AG04450 (cell line): ENCODE data around the gene ABCD3. TPM values are rescaled to one million over a fixed set of nuclear protein-coding genes. Genes with fewer than 3 reads are reported as not detected.

Experiments
- CTCF ChIA-PET: fragments of 300-600, 350-600 bp; formaldehyde crosslinking; extraction: SDS; loops from one replicate; lab custom pipeline; 2022; ENCODE audit warnings: antibody characterized with exemption, inconsistent platforms; lab: Charles Lee
- POLR2A ChIA-PET: fragments of 350-600 bp; formaldehyde crosslinking; extraction: SDS; loops from one replicate; lab custom pipeline; 2021; ENCODE audit warnings: antibody characterized with exemption, inconsistent platforms; lab: Yijun Ruan, JAX
- DNase-seq: peaks from one replicate; pipeline ENCODE4 v3.0.0-alpha.2; 2011; ENCODE audit warnings: low read depth, low spot score
- H3K27ac ChIP-seq: one replicate; pipeline ENCODE4 v1.5.1; 2012; ENCODE audit warnings: low read depth, low read length, control low read depth
- H3K27me3 ChIP-seq: one replicate; pipeline ENCODE4 v1.6.0; 2012; ENCODE audit warnings: low read length; ENCODE audit not compliant: control insufficient read depth, insufficient read depth
- H3K4me3 ChIP-seq: 2 replicates; pipeline ENCODE4 v1.5.1; 2011; ENCODE audit warnings: mild to moderate bottlenecking, low read depth, low read length, control low read depth
- H3K9me3 ChIP-seq: 2 replicates; pipeline ENCODE4 v1.5.1; 2012; ENCODE audit warnings: low read length; ENCODE audit not compliant: control insufficient read depth, insufficient read depth
- CTCF ChIP-seq: IDR thresholded peaks from 2 replicates; pipeline ENCODE4 v1.5.1; 2011; ENCODE audit warnings: low read depth, low read length, control low read depth, inconsistent platforms
- polyA plus RNA-seq: library from polyadenylated mRNA; depleted of rRNA; stranded (reverse); fragments of >200 nt; gene quantifications from 2 replicates; pipeline ENCODE4 v1.2.3, GENCODE V29; 2011

Gene ABCD3
- polyA plus RNA-seq, 1 experiment = 34.0 TPM

GRCh38 chr1:94401206-94401605 is 17.0 kb upstream of the ABCD3 start:
- ChIA-PET CTCF (no interaction called here), POLR2A (no interaction called here)
- DNase-seq = no peak
- no peak for TF ChIP-seq CTCF
- H3K9me3 ChIP-seq = no peaks in the 10 kb centered on the region
- H3K4me3 ChIP-seq = no peak overlapping the region
- no peak overlapping the region for H3K27ac ChIP-seq
- H3K27me3 ChIP-seq = no peaks in the 10 kb centered on the region

GRCh38 chr1:94406446-94406845 is 11.7 kb upstream of the ABCD3 start:
- CTCF ChIA-PET = interaction anchor here (2.4 kb wide), 1 partner anchor 70 kb away, joined by 5 read pairs; no protein-coding TSS in a partner anchor
- H3K27me3 ChIP-seq = no peaks in the 10 kb centered on the region
- H3K4me3 ChIP-seq = no peak overlapping the region
- DNase-seq = no peak
- no peak overlapping the region for H3K27ac ChIP-seq
- POLR2A ChIA-PET = no interaction called here
- no peaks in the 10 kb centered on the region for H3K9me3 ChIP-seq
- TF ChIP-seq CTCF = no peak

GRCh38 chr1:94408104-94408830 is 9.9 kb upstream of the ABCD3 start:
- POLR2A ChIA-PET = interaction anchor here (2.0 kb wide), 1 partner anchor 10 kb away, joined by 5 read pairs; the partner anchor contains the start of gene ABCD3
- CTCF ChIA-PET = interaction anchor here (0.7 kb wide), 1 partner anchor 197 kb away, joined by 3 read pairs; no protein-coding TSS in a partner anchor
- no peaks in the 10 kb centered on the region for H3K9me3 ChIP-seq
- H3K27ac ChIP-seq = no peak overlapping the region
- no peaks in the 10 kb centered on the region for H3K27me3 ChIP-seq
- H3K4me3 ChIP-seq = no peak overlapping the region
- no peak for TF ChIP-seq CTCF
- DNase-seq = no peak

- CTCF ChIA-PET = interaction anchor here (0.6 kb wide), 1 partner anchor 532 kb away, joined by 3 read pairs; no protein-coding TSS in a partner anchor
- no peaks in the 10 kb centered on the region for H3K27me3 ChIP-seq
- no peaks in the 10 kb centered on the region for H3K9me3 ChIP-seq
- TF ChIP-seq CTCF = no peak
- DNase-seq = no peak
- POLR2A ChIA-PET = no interaction called here
- H3K4me3 ChIP-seq = no peak overlapping the region
- no peak overlapping the region for H3K27ac ChIP-seq
These were observed 7.0 kb upstream of the ABCD3 start for GRCh38 chr1:94411237-94411636.

- POLR2A ChIA-PET = no interaction called here
- DNase-seq = no peak
- H3K4me3 ChIP-seq = no peak overlapping the region
- no peaks in the 10 kb centered on the region for H3K27me3 ChIP-seq
- H3K27ac ChIP-seq = no peak overlapping the region
- no peaks in the 10 kb centered on the region for H3K9me3 ChIP-seq
- no peak for TF ChIP-seq CTCF
- CTCF ChIA-PET = no interaction called here
These were observed 4.9 kb upstream of the ABCD3 start for GRCh38 chr1:94413311-94413710.
